Dedifferentiated amniotic fluid mesenchymal stem cell (primary cell): ENCODE measurements around the gene USP34.
"Not testable (repeated sequence)": the region's sequence is repeated elsewhere in the genome, so short reads cannot be mapped to it uniquely, and the experiment has no call there.

Experiments used
- DNase-seq: peaks from one replicate; pipeline ENCODE4 v3.0.0-alpha.2; 2016; ENCODE audit errors: extremely low spot score

Gene USP34

GRCh38 chr2:61423714-61424113 lies 47.2 kb downstream of the USP34 start:
- no peak for DNase-seq

GRCh38 chr2:61421611-61422010 lies 49.3 kb downstream of the USP34 start:
- DNase-seq, result no peak

- DNase-seq, result no peak
Measured at GRCh38 chr2:61420991-61421544, 49.8 kb downstream of the USP34 start.

- DNase-seq, result no peak
Measured at GRCh38 chr2:61419570-61419969, 51.3 kb downstream of the USP34 start.

GRCh38 chr2:61419129-61419528 lies 51.8 kb downstream of the USP34 start:
- no peak for DNase-seq

GRCh38 chr2:61416871-61417645 lies 53.8 kb downstream of the USP34 start:
- DNase-seq, result no peak

GRCh38 chr2:61415265-61415664 lies 55.6 kb downstream of the USP34 start:
- no peak for DNase-seq

- no peak for DNase-seq
Measured at GRCh38 chr2:61414674-61415073, 56.2 kb downstream of the USP34 start.

- DNase-seq, result no peak
Measured at GRCh38 chr2:61411109-61411508, 59.8 kb downstream of the USP34 start.

GRCh38 chr2:61410185-61410584 lies 60.7 kb downstream of the USP34 start:
- no peak for DNase-seq

GRCh38 chr2:61405813-61406212 lies 65.1 kb downstream of the USP34 start:
- no peak for DNase-seq

- no peak for DNase-seq
Measured at GRCh38 chr2:61404438-61404837, 66.4 kb downstream of the USP34 start.

- no peak for DNase-seq
Measured at GRCh38 chr2:61398413-61398812, 72.5 kb downstream of the USP34 start.

GRCh38 chr2:61396005-61396404 lies 74.9 kb downstream of the USP34 start:
- DNase-seq, result no peak

GRCh38 chr2:61387588-61387987 lies 83.3 kb downstream of the USP34 start:
- DNase-seq, result not testable (repeated sequence)

- not testable (repeated sequence) for DNase-seq
Measured at GRCh38 chr2:61380882-61381197, 90.0 kb downstream of the USP34 start.

GRCh38 chr2:61380056-61380881 lies 90.6 kb downstream of the USP34 start:
- DNase-seq, result no peak

- DNase-seq, result no peak
Measured at GRCh38 chr2:61379521-61379920, 91.4 kb downstream of the USP34 start.

- DNase-seq, result no peak
Measured at GRCh38 chr2:61378281-61378680, 92.6 kb downstream of the USP34 start.

GRCh38 chr2:61377046-61377445 lies 93.8 kb downstream of the USP34 start:
- no peak for DNase-seq

GRCh38 chr2:61376211-61376610 lies 94.7 kb downstream of the USP34 start:
- DNase-seq, result no peak

GRCh38 chr2:61371027-61371426 lies 99.9 kb downstream of the USP34 start:
- DNase-seq, result no peak
